Thoracic aorta (tissue), 2 donors: ENCODE data around the gene SNX11. TPM values are rescaled to one million over a fixed set of nuclear protein-coding genes. Genes with fewer than 3 reads are reported as not detected.

Experiments
- ATAC-seq: fragments of 150-250 bp; one replicate; pipeline ENCODE4 v1.8.0; 2017; ENCODE audit warnings: low read depth; ENCODE audit not compliant: insufficient number of reproducible peaks, low FRiP score
- DNase-seq: peaks from one replicate; pipeline ENCODE4 v3.0.0-alpha.2; 2020; ENCODE audit warnings: low spot score
- H3K27ac ChIP-seq, 2 donors: fragments of 200-600 bp; sonication (generic); 1 replicate in 1 of 2; 2 replicates in 1 of 2; pipeline ENCODE4 v1.5.1; 2016; ENCODE audit warnings: mild to moderate bottlenecking in 2 of 2, moderate library complexity in 2 of 2
- H3K27me3 ChIP-seq: fragments of 200-600 bp; sonication (generic); replicated peaks from 2 replicates; pipeline ENCODE4 v1.6.0; 2016; ENCODE audit warnings: mild to moderate bottlenecking; ENCODE audit not compliant: insufficient read depth
- H3K36me3 ChIP-seq: fragments of 200-600 bp; sonication (generic); one replicate; pipeline ENCODE4 v1.5.1; 2016
- H3K4me1 ChIP-seq, 2 donors: fragments of 200-600 bp; sonication (generic); 1 replicate in 1 of 2; 2 replicates in 1 of 2; pipeline versions ENCODE4 v1.5.1 to v1.6.0; 2016; ENCODE audit warnings: low read depth in 2 of 2, mild to moderate bottlenecking in 1 of 2; ENCODE audit not compliant: control insufficient read depth in 1 of 2
- H3K4me3 ChIP-seq: fragments of 200-600 bp; sonication (generic); 2 replicates; pipeline ENCODE4 v1.5.1; 2016; ENCODE audit warnings: mild to moderate bottlenecking
- H3K9me3 ChIP-seq: fragments of 200-600 bp; sonication (generic); 2 replicates; pipeline ENCODE4 v1.5.1; 2016
- total RNA-seq, 2 donors: library from RNA; depleted of rRNA; stranded (reverse); fragments of >200 nt; gene quantifications; one replicate each; pipeline versions ENCODE4 v1.1.0 to v1.2.3, GENCODE V29; 2016
- TF ChIP-seq, protein P1 (sequence below): fragments of 200-600 bp; sonication (generic); IDR thresholded peaks from one replicate; pipeline ENCODE4 v1.5.1; 2019; ENCODE audit warnings: antibody characterized with exemption

SNX11 gene
- total RNA-seq, 2 donors from 2014 or later, result 12.0 to 15.4 TPM

DNA sequence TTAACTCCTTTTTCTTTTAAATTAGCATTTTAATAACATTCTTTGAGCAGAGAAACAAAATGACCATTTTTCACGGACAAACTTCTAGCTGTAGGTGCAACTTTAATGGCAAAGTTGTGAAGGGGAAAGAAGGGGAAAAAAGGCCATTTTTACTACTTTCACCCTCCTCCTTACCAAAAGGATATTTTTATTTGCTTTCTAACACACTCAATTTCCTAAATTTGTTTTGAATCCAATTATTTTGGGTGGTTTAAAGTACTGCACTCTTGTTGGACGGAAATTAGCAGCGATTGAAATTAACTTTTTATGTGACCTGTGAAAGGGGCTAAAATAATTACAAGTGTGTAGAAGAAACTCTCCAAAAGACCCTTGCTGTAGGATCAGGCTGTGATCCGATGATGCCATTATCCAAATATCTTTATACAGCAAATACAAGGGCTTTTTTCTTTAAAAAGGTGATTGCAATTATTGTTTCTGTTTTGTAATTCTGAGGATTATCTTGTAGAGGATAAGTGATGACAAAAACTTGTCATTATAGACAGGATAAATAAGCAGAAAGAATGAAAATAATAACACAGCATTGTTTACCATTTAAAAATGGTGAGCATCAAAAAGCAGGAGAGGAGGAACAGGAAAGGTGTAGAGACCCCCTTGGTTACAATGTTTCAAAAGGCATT, 42.4 kb downstream of the SNX11 start:
- Histone ChIP-seq H3K9me3 (no peaks in the 10 kb centered on the region), H3K4me1 (no peaks in the 10 kb centered on the region), H3K4me3 (no peak overlapping the region), H3K36me3 (no peaks in the 10 kb centered on the region), H3K27ac (no peak overlapping the region), H3K27me3 (peaks cover 4% of the 10 kb centered on the region)
- DNase-seq (no peak), ATAC-seq (no peak)
- TF ChIP-seq, protein P1, sequence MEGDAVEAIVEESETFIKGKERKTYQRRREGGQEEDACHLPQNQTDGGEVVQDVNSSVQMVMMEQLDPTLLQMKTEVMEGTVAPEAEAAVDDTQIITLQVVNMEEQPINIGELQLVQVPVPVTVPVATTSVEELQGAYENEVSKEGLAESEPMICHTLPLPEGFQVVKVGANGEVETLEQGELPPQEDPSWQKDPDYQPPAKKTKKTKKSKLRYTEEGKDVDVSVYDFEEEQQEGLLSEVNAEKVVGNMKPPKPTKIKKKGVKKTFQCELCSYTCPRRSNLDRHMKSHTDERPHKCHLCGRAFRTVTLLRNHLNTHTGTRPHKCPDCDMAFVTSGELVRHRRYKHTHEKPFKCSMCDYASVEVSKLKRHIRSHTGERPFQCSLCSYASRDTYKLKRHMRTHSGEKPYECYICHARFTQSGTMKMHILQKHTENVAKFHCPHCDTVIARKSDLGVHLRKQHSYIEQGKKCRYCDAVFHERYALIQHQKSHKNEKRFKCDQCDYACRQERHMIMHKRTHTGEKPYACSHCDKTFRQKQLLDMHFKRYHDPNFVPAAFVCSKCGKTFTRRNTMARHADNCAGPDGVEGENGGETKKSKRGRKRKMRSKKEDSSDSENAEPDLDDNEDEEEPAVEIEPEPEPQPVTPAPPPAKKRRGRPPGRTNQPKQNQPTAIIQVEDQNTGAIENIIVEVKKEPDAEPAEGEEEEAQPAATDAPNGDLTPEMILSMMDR, result no peak

GRCh38 chr17:48150597-48151001, 43.0 kb downstream of the SNX11 start:
- no peaks in the 10 kb centered on the region for H3K9me3 ChIP-seq
- no peaks in the 10 kb centered on the region for H3K36me3 ChIP-seq
- H3K27ac ChIP-seq, result no peak overlapping the region
- no peaks in the 10 kb centered on the region for H3K4me1 ChIP-seq
- TF ChIP-seq, protein P1, result no peak
- no peak overlapping the region for H3K4me3 ChIP-seq
- no peaks in the 10 kb centered on the region for H3K27me3 ChIP-seq
- ATAC-seq (no peak), DNase-seq (no peak)

GRCh38 chr17:48151220-48151619, 43.7 kb downstream of the SNX11 start:
- H3K27me3 ChIP-seq, result no peaks in the 10 kb centered on the region
- H3K27ac ChIP-seq, result no peak overlapping the region
- no peak overlapping the region for H3K4me3 ChIP-seq
- H3K4me1 ChIP-seq, result no peaks in the 10 kb centered on the region
- H3K36me3 ChIP-seq, result no peaks in the 10 kb centered on the region
- ATAC-seq (no peak), DNase-seq (no peak)
- TF ChIP-seq, protein P1, result no peak
- H3K9me3 ChIP-seq, result no peaks in the 10 kb centered on the region

DNA sequence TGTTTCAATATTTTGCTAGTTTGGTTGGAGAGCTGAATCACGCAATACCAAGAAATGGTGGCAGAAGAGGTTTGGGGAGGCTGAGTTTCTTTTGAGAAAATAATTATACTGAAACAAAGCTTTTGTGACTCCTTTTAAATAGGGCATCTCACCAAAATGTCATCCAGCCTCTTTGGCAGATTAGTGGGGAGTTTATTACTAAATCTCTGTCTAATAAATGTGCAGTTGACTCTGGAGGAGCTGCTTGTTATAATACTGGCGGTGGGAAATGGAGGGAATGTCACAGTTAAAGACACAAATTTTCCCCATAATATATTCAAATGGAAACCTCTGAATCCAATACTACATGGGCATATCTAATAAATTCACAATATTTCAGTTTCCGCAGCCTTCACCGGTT, 44.7 kb downstream of the SNX11 start:
- H3K9me3 ChIP-seq, result no peaks in the 10 kb centered on the region
- TF ChIP-seq, protein P1, result no peak
- DNase-seq (no peak), ATAC-seq (no peak)
- H3K4me1 ChIP-seq, result no peaks in the 10 kb centered on the region
- no peaks in the 10 kb centered on the region for H3K36me3 ChIP-seq
- H3K4me3 ChIP-seq, result no peak overlapping the region
- H3K27me3 ChIP-seq, result no peaks in the 10 kb centered on the region
- H3K27ac ChIP-seq, result no peak overlapping the region

- DNase-seq (no peak), ATAC-seq (no peak)
- TF ChIP-seq, protein P1, result no peak
- no peaks in the 10 kb centered on the region for H3K27me3 ChIP-seq
- no peaks in the 10 kb centered on the region for H3K9me3 ChIP-seq
- H3K4me3 ChIP-seq, result no peak overlapping the region
- no peaks in the 10 kb centered on the region for H3K4me1 ChIP-seq
- H3K36me3 ChIP-seq, result no peaks in the 10 kb centered on the region
- no peak overlapping the region for H3K27ac ChIP-seq
These were observed 46.3 kb downstream of the SNX11 start for GRCh38 chr17:48153691-48154358.
